Activated naive CD8-positive, alpha-beta T cell treated with anti-CD3 and anti-CD28 coated beads, Interleukin-2, amount 50 U/mL, for 16 hours (primary cell): ENCODE measurements around the gene SLC7A7.
"Not testable (repeated sequence)": the region's sequence is repeated elsewhere in the genome, so short reads cannot be mapped to it uniquely, and the experiment has no call there.

Experiments
- DNase-seq: peaks from one replicate; pipeline ENCODE4 v3.0.0-alpha.2; 2020; ENCODE audit warnings: low read depth, low spot score

The SLC7A7 gene

GRCh38 chr14:22822016-22822570 lies 6.9 kb upstream of the SLC7A7 start:
- DNase-seq: no peak

GRCh38 chr14:22821193-22822015 lies 6.2 kb upstream of the SLC7A7 start:
- no peak for DNase-seq

- DNase-seq: no peak
Observed at GRCh38 chr14:22820731-22821130, 5.5 kb upstream of the SLC7A7 start.

- no peak for DNase-seq
Observed at GRCh38 chr14:22819151-22819988, 4.1 kb upstream of the SLC7A7 start.

GRCh38 chr14:22814373-22814772 lies 862 bp downstream of the SLC7A7 start:
- no peak for DNase-seq

- DNase-seq: no peak
Observed at GRCh38 chr14:22813145-22813544, 2.1 kb downstream of the SLC7A7 start.

GRCh38 chr14:22812744-22813143 lies 2.5 kb downstream of the SLC7A7 start:
- no peak for DNase-seq

- no peak for DNase-seq
Observed at GRCh38 chr14:22811722-22812121, 3.5 kb downstream of the SLC7A7 start.

- no peak for DNase-seq
Observed at GRCh38 chr14:22808388-22809209, 6.6 kb downstream of the SLC7A7 start.

- no peak for DNase-seq
Observed at GRCh38 chr14:22807432-22808087, 7.7 kb downstream of the SLC7A7 start.

GRCh38 chr14:22805235-22805634 lies 10.0 kb downstream of the SLC7A7 start:
- DNase-seq: not testable (repeated sequence)

GRCh38 chr14:22803687-22803974 lies 11.6 kb downstream of the SLC7A7 start:
- no peak for DNase-seq

- DNase-seq: no peak
Observed at GRCh38 chr14:22802860-22803686, 12.2 kb downstream of the SLC7A7 start.

GRCh38 chr14:22801716-22802115 lies 13.5 kb downstream of the SLC7A7 start:
- no peak for DNase-seq

- DNase-seq: no peak
Observed at GRCh38 chr14:22800346-22800745, 14.9 kb downstream of the SLC7A7 start.

- no peak for DNase-seq
Observed at GRCh38 chr14:22798528-22798927, 16.7 kb downstream of the SLC7A7 start.

GRCh38 chr14:22797017-22797917 lies 18.0 kb downstream of the SLC7A7 start:
- no peak for DNase-seq

GRCh38 chr14:22796087-22796707 lies 19.0 kb downstream of the SLC7A7 start:
- no peak for DNase-seq

GRCh38 chr14:22794551-22794951 lies 20.7 kb downstream of the SLC7A7 start:
- no peak for DNase-seq
